GM12891 (cell line): ENCODE data around the gene WDR64.

Experiments used
- POLR2A ChIP-seq: IDR thresholded peaks from 2 replicates; pipeline ENCODE4 v1.6.1; 2011; ENCODE audit warnings: low read depth, low read length, control low read depth
- POLR2AphosphoS5 ChIP-seq: IDR thresholded peaks from 2 replicates; pipeline ENCODE4 v1.6.1; 2011; ENCODE audit warnings: low read depth, low read length, control low read depth
- TAF1 ChIP-seq: IDR thresholded peaks from 2 replicates; pipeline ENCODE4 v1.6.1; 2011; ENCODE audit warnings: low read depth, low read length, control low read depth

DNA sequence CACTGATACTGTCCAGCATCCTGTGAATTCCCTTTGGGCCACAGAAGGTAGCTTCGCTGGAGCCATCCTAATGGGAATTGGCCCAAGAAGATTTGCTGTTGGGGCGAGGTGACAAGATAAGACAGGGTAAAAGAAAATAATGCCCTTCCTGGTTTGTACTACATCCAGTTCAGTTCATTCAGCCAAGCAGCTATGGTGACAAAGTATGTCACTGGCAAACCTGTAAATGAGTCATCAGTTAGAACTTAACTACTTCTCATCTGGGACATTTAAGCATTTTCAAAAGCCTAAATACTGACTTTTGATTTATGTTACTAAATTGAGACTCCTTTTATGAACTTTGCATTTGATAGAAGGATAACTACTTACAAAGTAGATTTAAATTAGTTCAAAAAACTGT, 54.2 kb downstream of the WDR64 start:
- TF ChIP-seq POLR2A (no peak), POLR2AphosphoS5 (no peak), TAF1 (no peak)
